HCT116 (cell line): Measurements from ENCODE around the gene SYNE4. TPM values are rescaled to one million over a fixed set of nuclear protein-coding genes. Genes with fewer than 3 reads are reported as not detected.

Experiments
- ATAC-seq: fragments of 200-7000 bp; cut with Tn5 transposase; 2 replicates; pipeline ENCODE4 v1.9.1; 2020; ENCODE audit warnings: mild to moderate bottlenecking, moderate library complexity
- BruUV-seq: library from RNA; stranded (reverse); fragments of 400-500 nt; replicated peaks from 2 replicates; lab custom pipeline; 2021; lab: Mats Ljungman, UMichigan
- CTCF ChIA-PET: fragments of 300-600 bp; sonication (Branson Sonifier 250); formaldehyde crosslinking; loops from one replicate; lab custom pipeline; 2021; ENCODE audit warnings: antibody characterized with exemption; lab: Charles Lee
- POLR2A ChIA-PET: fragments of 300-600, 350-600 bp; sonication (Branson Sonifier 250); formaldehyde crosslinking; loops from one replicate; lab custom pipeline; 2021; ENCODE audit warnings: antibody characterized with exemption; lab: Charles Lee
- RAD21 ChIA-PET, 2 experiments: fragments of 300-600 bp; sonication (Branson Sonifier 250); formaldehyde crosslinking; loops; one replicate each; lab custom pipeline; 2023; ENCODE audit warnings: low total read pairs in 2 of 2; ENCODE audit not compliant: uncharacterized antibody in 2 of 2, unreplicated experiment in 2 of 2, low non-redundant PET in 1 of 2; lab: Charles Lee
- DNase-seq: peaks from one replicate; pipeline ENCODE4 v3.0.0-alpha.2; 2010; ENCODE audit warnings: low read depth, low spot score
- H2AFZ ChIP-seq: fragments of 200-600 bp; shearing (Covaris generic), sonication (generic); 2 replicates; pipeline ENCODE4 v1.6.1; 2017; ENCODE audit warnings: low read depth, mixed run types, mixed read lengths, antibody characterized with exemption, low read length; ENCODE audit not compliant: poor library complexity, severe bottlenecking
- H3K27ac ChIP-seq: 2 replicates; pipeline ENCODE4 v1.5.1; 2012; ENCODE audit warnings: low read depth, low read length
- H3K27me3 ChIP-seq: fragments of 200-600 bp; sonication (generic); 2 replicates; pipeline ENCODE4 v1.6.1; 2016; ENCODE audit warnings: mixed run types, low read length, mixed read lengths; ENCODE audit not compliant: insufficient read depth
- H3K36me3 ChIP-seq, 2 experiments: fragments of 200-500 bp in 1 of 2; fragments of 200-600 bp in 1 of 2; sonication (Bioruptor generic) in 1 of 2; sonication (generic) in 1 of 2; 2 replicates each; pipeline versions ENCODE4 v1.5.1 to v1.6.1; 2014 to 2016; ENCODE audit warnings: low read length in 2 of 2, inconsistent platforms in 1 of 2, mixed read lengths in 1 of 2, mixed run types in 1 of 2; ENCODE audit not compliant: insufficient read depth in 2 of 2, control insufficient read depth in 1 of 2
- H3K4me1 ChIP-seq, 2 experiments: fragments of 200-600 bp in 1 of 2; sonication (generic) in 1 of 2; 2 replicates each; pipeline versions ENCODE4 v1.5.1 to v1.6.1; 2012 to 2017; ENCODE audit warnings: low read length in 2 of 2, inconsistent platforms in 1 of 2, mild to moderate bottlenecking in 1 of 2, mixed read lengths in 1 of 2, mixed run types in 1 of 2, moderate library complexity in 1 of 2; ENCODE audit not compliant: insufficient read depth in 2 of 2, control insufficient read depth in 1 of 2
- H3K4me2 ChIP-seq: fragments of 200-600 bp; sonication (generic); 2 replicates; pipeline ENCODE4 v1.6.1; 2017; ENCODE audit warnings: mixed run types, low read length, mixed read lengths
- H3K4me3 ChIP-seq, 2 experiments: fragments of 200-600 bp in 1 of 2; sonication (generic) in 1 of 2; replicated peaks in 1 of 2; 2 replicates each; pipeline ENCODE4 v1.5.1; 2011 to 2016; ENCODE audit warnings: low read length in 2 of 2, control low read depth in 1 of 2, low read depth in 1 of 2, mild to moderate bottlenecking in 1 of 2, mixed read lengths in 1 of 2, mixed run types in 1 of 2
- H3K79me2 ChIP-seq: fragments of 200-600 bp; sonication (generic); 2 replicates; pipeline ENCODE4 v1.6.1; 2017; ENCODE audit warnings: mild to moderate bottlenecking, mixed run types, low read length, moderate library complexity, mixed read lengths; ENCODE audit not compliant: insufficient read depth
- H3K9ac ChIP-seq: fragments of 200-600 bp; sonication (generic); 2 replicates; pipeline ENCODE4 v1.6.1; 2016; ENCODE audit warnings: low read length, mixed read lengths
- H3K9me2 ChIP-seq: fragments of 200-600 bp; sonication (generic), shearing (Covaris generic); 2 replicates; pipeline ENCODE4 v1.6.1; 2017; ENCODE audit warnings: mixed run types, mild to moderate bottlenecking, moderate library complexity; ENCODE audit not compliant: insufficient read depth
- H3K9me3 ChIP-seq, 2 experiments: fragments of 200-500 bp in 1 of 2; fragments of 200-600 bp in 1 of 2; sonication (Bioruptor generic) in 1 of 2; sonication (generic) in 1 of 2; 2 replicates each; pipeline ENCODE4 v1.6.1; 2014 to 2017; ENCODE audit warnings: low read length in 2 of 2, mixed read lengths in 2 of 2, inconsistent platforms in 1 of 2, low read depth in 1 of 2, mild to moderate bottlenecking in 1 of 2, mixed run types in 1 of 2, moderate library complexity in 1 of 2; ENCODE audit not compliant: control insufficient read depth in 1 of 2, insufficient read depth in 1 of 2
- H4K20me1 ChIP-seq: fragments of 200-600 bp; sonication (generic), shearing (Covaris generic); 2 replicates; pipeline ENCODE4 v1.6.1; 2017; ENCODE audit warnings: mixed run types, mild to moderate bottlenecking, moderate library complexity; ENCODE audit not compliant: insufficient read depth
- CBX3 ChIP-seq: IDR thresholded peaks from 2 replicates; pipeline ENCODE4 v1.6.1; 2012; ENCODE audit warnings: low read depth
- CEBPB ChIP-seq: IDR thresholded peaks from 2 replicates; pipeline ENCODE4 v1.6.1; 2012; ENCODE audit warnings: low read depth
- CTCF ChIP-seq, 3 experiments: fragments of 200-600 bp in 1 of 3; sonication (generic) in 1 of 3; IDR thresholded peaks in 2 of 3; conservative IDR thresholded peaks in 1 of 3; 2 replicates each; pipeline ENCODE4 v1.5.1; 2012 to 2017; ENCODE audit warnings: low read depth in 2 of 3, low read length in 2 of 3, antibody characterized with exemption in 1 of 3, borderline replicate concordance in 1 of 3, control low read depth in 1 of 3, mild to moderate bottlenecking in 1 of 3, mixed read lengths in 1 of 3, mixed run types in 1 of 3, moderate library complexity in 1 of 3; ENCODE audit not compliant: insufficient read depth in 1 of 3
- EGR1 ChIP-seq: IDR thresholded peaks from 2 replicates; pipeline ENCODE4 v1.6.1; 2012; ENCODE audit warnings: low read depth
- ELF1 ChIP-seq: IDR thresholded peaks from 2 replicates; pipeline ENCODE4 v1.6.1; 2012; ENCODE audit warnings: low read depth, borderline replicate concordance
- EZH2 ChIP-seq: fragments of 200-600 bp; sonication (generic); IDR thresholded peaks from 2 replicates; pipeline ENCODE4 v1.6.1; 2017; ENCODE audit warnings: antibody characterized with exemption, mixed run types
- FOSL1 ChIP-seq: IDR thresholded peaks from 2 replicates; pipeline ENCODE4 v1.6.1; 2012; ENCODE audit warnings: low read depth
- JUND ChIP-seq: IDR thresholded peaks from 2 replicates; pipeline ENCODE4 v1.6.1; 2012
- MAX ChIP-seq: IDR thresholded peaks from 2 replicates; pipeline ENCODE4 v1.6.1; 2012
- POLR2A ChIP-seq: IDR thresholded peaks from 2 replicates; pipeline ENCODE4 v1.7.0; 2011; ENCODE audit warnings: borderline replicate concordance; ENCODE audit not compliant: insufficient read depth, insufficient read length; ENCODE audit errors: extremely low read depth
- POLR2AphosphoS5 ChIP-seq: IDR thresholded peaks from 2 replicates; pipeline ENCODE4 v1.6.1; 2011; ENCODE audit warnings: mild to moderate bottlenecking, low read depth, low read length, moderate library complexity
- RAD21 ChIP-seq: IDR thresholded peaks from 2 replicates; pipeline ENCODE4 v1.6.1; 2012; ENCODE audit warnings: low read depth, mild to moderate bottlenecking
- SIN3A ChIP-seq: IDR thresholded peaks from 2 replicates; pipeline ENCODE4 v1.6.1; 2012; ENCODE audit warnings: low read depth
- SP1 ChIP-seq: IDR thresholded peaks from 2 replicates; pipeline ENCODE4 v1.6.1; 2012; ENCODE audit warnings: low read depth
- SRF ChIP-seq: IDR thresholded peaks from 2 replicates; pipeline ENCODE4 v1.6.1; 2012; ENCODE audit warnings: low read depth
- YY1 ChIP-seq: IDR thresholded peaks from 2 replicates; pipeline ENCODE4 v1.6.1; 2011; ENCODE audit warnings: low read length, low read depth, moderate library complexity, mild to moderate bottlenecking; ENCODE audit not compliant: insufficient replicate concordance; ENCODE audit errors: extremely low read depth
- ZFX ChIP-seq: fragments of 450-650 bp; IDR thresholded peaks from 2 replicates; pipeline ENCODE4 v1.6.1; 2017
- ZNF274 ChIP-seq: fragments of 200-500 bp; sonication (Bioruptor generic); IDR thresholded peaks from 2 replicates; pipeline ENCODE4 v1.6.1; 2014; ENCODE audit warnings: mild to moderate bottlenecking, low read depth, low read length, inconsistent platforms
- intact Hi-C: fragments of 100-400 bp; cut with micrococcal nuclease; formaldehyde crosslinking; loops from 2 replicates; pipeline ENCODE4 v1.10.0; 2022
- total RNA-seq: library from RNA; stranded (reverse); gene quantifications from one replicate; pipeline ENCODE4 v1.2.1, GENCODE V29; 2021; ENCODE audit not compliant: unreplicated experiment
- TF ChIP-seq, protein P1 (sequence below): IDR thresholded peaks from 2 replicates; pipeline ENCODE4 v1.6.1; 2011; ENCODE audit warnings: mild to moderate bottlenecking, low read length, moderate library complexity; ENCODE audit not compliant: insufficient replicate concordance; ENCODE audit errors: extremely low read depth

Gene SYNE4
- total RNA-seq, 1 experiment from 2014 or later, result 27.9 TPM

DNA sequence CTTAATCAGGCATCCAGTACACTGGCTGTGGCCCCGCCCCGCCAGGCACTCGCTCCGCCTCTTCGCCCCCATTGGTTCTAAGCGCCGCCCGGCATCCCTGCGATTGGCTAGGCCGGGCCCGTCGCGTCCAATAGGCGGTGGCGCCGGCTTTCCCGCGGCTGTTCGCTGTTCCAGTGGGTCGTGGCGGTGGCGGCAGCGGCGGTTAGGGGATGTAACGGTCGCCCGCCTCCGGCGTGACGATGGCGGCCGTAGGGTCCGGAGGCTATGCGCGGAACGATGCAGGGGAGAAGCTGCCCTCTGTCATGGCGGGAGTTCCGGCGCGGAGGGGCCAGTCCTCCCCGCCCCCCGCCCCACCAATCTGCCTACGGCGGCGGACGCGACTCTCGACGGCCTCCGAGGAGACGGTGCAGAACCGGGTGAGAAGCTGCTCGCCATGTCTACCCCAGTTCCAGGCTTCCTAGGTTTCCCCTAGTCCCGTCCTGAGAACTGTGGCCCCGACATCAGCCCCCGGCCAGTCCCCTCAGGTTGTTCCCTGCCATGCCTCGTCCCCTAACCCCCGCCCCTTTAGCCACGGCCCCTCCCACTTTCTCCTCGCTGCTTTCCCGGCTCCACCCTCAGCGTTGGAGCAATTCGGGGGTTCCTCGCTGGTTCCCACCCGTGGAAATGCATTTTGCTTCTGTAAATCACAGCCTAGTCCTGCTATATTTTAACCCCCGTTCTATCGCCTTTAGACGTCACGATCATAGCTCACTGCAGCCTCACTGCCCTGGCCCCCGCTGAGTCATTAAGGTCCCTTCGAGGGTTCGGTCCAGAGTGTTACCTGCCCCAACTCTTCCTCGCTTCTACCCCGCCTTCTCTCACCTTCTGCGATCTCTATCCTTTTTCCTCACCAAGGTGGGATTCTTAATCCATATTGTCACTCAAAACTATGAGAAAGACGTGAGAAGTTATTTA, 46.4 kb upstream of the SYNE4 start, which contains the start of gene WDR62:
Gene WDR62, plus strand, starts transcription at position 165 of the 954 bp plus-strand sequence. Its CDS starts 75 bp downstream, at position 240.
- Histone ChIP-seq H3K9me2 (no peaks in the 10 kb centered on the region), H2AFZ (no peak within 1 kb of the TSS), H3K4me2 (peak within 1 kb of the TSS; percentile 94), H3K27ac (peak within 1 kb of the TSS; percentile 95), H3K4me3 (peak within 1 kb of the TSS; percentile 51 to 74), H3K36me3 (peaks cover 2 to 3% of the 10 kb centered on the region in 2 experiments; a peak in 2 of 4 replicates)
- RAD21 ChIA-PET, result interaction anchor here in 1 of 2 experiments (0.7 kb wide), 1 partner anchor 176 kb away, joined by 5 read pairs; no protein-coding TSS in a partner anchor
- intact Hi-C loops, result loop anchor here (10.0 kb wide), 1 partner anchor 170 kb away; no protein-coding TSS in a partner anchor
- peak; percentile 83 for DNase-seq
- TF ChIP-seq SIN3A, result peak; percentile 88; the same call in 1 of the 2 replicates
- TF ChIP-seq ZNF274, result no peak
- peak; percentile 7; the same call in 1 of the 2 replicates for TF ChIP-seq MAX
- TF ChIP-seq SP1, result peak; percentile 78
- TF ChIP-seq EZH2, result no peak
- TF ChIP-seq CTCF (IDR thresholded peaks at IDR 0.05 in 2 of 3, conservative IDR thresholded peaks at IDR 0.05 in 1 of 3; ENCODE audit: borderline replicate concordance in 1 of 3, insufficient read depth in 1 of 3, low read depth in 2 of 3, low read length in 2 of 3), result no peak
- TF ChIP-seq, protein P1, sequence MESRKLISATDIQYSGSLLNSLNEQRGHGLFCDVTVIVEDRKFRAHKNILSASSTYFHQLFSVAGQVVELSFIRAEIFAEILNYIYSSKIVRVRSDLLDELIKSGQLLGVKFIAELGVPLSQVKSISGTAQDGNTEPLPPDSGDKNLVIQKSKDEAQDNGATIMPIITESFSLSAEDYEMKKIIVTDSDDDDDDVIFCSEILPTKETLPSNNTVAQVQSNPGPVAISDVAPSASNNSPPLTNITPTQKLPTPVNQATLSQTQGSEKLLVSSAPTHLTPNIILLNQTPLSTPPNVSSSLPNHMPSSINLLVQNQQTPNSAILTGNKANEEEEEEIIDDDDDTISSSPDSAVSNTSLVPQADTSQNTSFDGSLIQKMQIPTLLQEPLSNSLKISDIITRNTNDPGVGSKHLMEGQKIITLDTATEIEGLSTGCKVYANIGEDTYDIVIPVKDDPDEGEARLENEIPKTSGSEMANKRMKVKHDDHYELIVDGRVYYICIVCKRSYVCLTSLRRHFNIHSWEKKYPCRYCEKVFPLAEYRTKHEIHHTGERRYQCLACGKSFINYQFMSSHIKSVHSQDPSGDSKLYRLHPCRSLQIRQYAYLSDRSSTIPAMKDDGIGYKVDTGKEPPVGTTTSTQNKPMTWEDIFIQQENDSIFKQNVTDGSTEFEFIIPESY, result no peak
- TF ChIP-seq RAD21, result no peak
- no peak for TF ChIP-seq CEBPB
- TF ChIP-seq POLR2AphosphoS5, result peak; percentile 52
- TF ChIP-seq POLR2A, result peak; percentile 25
- no peak for TF ChIP-seq EGR1
- TF ChIP-seq SRF, result no peak
- no peak for TF ChIP-seq ZFX
- TF ChIP-seq CBX3, result no peak
- no peak for TF ChIP-seq JUND
- no peak for TF ChIP-seq YY1
- TF ChIP-seq ELF1, result no peak
- TF ChIP-seq FOSL1, result no peak
- TF ChIP-seq, all 23 proteins: peak for 5
- ATAC-seq, result peak; percentile 81
- Histone ChIP-seq H3K9me3 (no peaks in the 10 kb centered on the region), H4K20me1 (no peaks in the 10 kb centered on the region), H3K9ac (peak within 1 kb of the TSS; percentile 73), H3K27me3 (no peaks in the 10 kb centered on the region), H3K79me2 (peaks cover 33% of the 10 kb centered on the region), H3K4me1 (peaks cover 19 to 43% of the 10 kb centered on the region in 2 experiments)
- TSS peak; percentile 56 for BruUV-seq
- ChIA-PET POLR2A (interaction anchor here (0.8 to 1.6 kb wide), 2 partner anchors 10 to 60 kb away, joined by 3 read pairs; partner anchors contain the start of gene POLR2I), CTCF (no interaction called here)
